Endothelial cell of umbilical vein (primary cell): ENCODE data around the gene PSMB7.

Source experiments
- CTCF ChIP-seq, 2 donors: IDR thresholded peaks; 1 replicate in 1 of 2; 2 replicates in 1 of 2; pipeline ENCODE4 v1.5.1; 2011; ENCODE audit warnings: low read length in 2 of 2, mild to moderate bottlenecking in 2 of 2, moderate library complexity in 2 of 2, control low read depth in 1 of 2, inconsistent platforms in 1 of 2, low read depth in 1 of 2; ENCODE audit not compliant: insufficient read depth in 1 of 2; ENCODE audit errors: extremely low read depth in 1 of 2
- FOS ChIP-seq: IDR thresholded peaks from 2 replicates; pipeline ENCODE4 v1.6.1; 2011; ENCODE audit warnings: mild to moderate bottlenecking, low read length, moderate library complexity, borderline replicate concordance; ENCODE audit not compliant: insufficient read depth
- POLR2A ChIP-seq: IDR thresholded peaks from 2 replicates; pipeline ENCODE4 v1.6.1; 2012; ENCODE audit warnings: low read depth, mild to moderate bottlenecking, control low read depth, low read length
- POLR2AphosphoS5 ChIP-seq: IDR thresholded peaks from 2 replicates; pipeline ENCODE4 v1.6.1; 2012; ENCODE audit warnings: low read depth, mild to moderate bottlenecking, control low read depth, low read length, moderate library complexity; ENCODE audit not compliant: insufficient read depth

DNA sequence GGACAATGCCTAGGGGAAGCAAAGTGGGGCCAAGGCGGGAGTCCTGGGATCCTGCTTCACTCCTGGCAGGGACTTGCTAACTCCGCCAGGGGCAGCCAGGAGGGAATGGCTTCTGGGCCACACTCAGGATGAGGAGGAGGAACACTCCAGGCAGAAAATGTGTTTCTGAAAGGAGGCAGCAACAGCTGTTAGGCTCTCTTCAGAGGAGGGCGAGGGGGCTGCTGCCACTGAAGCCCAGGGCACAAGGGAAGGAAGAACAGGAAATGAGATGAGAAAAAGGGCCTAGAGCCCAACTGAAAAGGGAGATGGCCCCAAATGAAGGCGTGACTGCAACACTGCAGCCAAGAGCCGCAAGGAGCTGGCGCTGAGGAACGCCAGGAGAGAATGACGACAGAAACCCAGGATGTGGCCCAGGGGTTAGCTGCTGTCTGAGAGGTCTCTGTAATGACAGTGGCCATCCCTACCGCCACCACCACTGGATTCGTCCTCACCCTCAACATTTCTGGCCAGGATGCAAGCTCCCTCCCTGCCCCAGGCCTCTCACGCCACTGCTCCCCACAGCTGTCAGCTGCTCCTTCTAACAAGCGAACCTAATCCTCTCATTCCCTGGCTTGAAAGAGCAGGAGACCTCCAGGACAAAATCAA, 15.8 kb downstream of the PSMB7 start:
- no peak for TF ChIP-seq FOS
- TF ChIP-seq POLR2AphosphoS5: no peak
- no peak for TF ChIP-seq POLR2A
- TF ChIP-seq CTCF (IDR thresholded peaks at IDR 0.05; ENCODE audit: extremely low read depth in 1 of 2, insufficient read depth in 1 of 2, low read depth in 1 of 2, low read length in 2 of 2): no peak
